ENCODE measurements around the gene KMT2E.
A peak's percentile ranks its signal among the peaks of the same experiment; 100 is the strongest.
"Not testable (repeated sequence)": the region's sequence is repeated elsewhere in the genome, so short reads cannot be mapped to it uniquely, and the experiment has no call there.

KMT2E gene, protein sequence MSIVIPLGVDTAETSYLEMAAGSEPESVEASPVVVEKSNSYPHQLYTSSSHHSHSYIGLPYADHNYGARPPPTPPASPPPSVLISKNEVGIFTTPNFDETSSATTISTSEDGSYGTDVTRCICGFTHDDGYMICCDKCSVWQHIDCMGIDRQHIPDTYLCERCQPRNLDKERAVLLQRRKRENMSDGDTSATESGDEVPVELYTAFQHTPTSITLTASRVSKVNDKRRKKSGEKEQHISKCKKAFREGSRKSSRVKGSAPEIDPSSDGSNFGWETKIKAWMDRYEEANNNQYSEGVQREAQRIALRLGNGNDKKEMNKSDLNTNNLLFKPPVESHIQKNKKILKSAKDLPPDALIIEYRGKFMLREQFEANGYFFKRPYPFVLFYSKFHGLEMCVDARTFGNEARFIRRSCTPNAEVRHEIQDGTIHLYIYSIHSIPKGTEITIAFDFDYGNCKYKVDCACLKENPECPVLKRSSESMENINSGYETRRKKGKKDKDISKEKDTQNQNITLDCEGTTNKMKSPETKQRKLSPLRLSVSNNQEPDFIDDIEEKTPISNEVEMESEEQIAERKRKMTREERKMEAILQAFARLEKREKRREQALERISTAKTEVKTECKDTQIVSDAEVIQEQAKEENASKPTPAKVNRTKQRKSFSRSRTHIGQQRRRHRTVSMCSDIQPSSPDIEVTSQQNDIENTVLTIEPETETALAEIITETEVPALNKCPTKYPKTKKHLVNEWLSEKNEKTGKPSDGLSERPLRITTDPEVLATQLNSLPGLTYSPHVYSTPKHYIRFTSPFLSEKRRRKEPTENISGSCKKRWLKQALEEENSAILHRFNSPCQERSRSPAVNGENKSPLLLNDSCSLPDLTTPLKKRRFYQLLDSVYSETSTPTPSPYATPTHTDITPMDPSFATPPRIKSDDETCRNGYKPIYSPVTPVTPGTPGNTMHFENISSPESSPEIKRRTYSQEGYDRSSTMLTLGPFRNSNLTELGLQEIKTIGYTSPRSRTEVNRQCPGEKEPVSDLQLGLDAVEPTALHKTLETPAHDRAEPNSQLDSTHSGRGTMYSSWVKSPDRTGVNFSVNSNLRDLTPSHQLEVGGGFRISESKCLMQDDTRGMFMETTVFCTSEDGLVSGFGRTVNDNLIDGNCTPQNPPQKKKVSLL (N-terminal part only)

GRCh38 chr7:105013816-105014692, at the start of gene KMT2E:
Gene KMT2E (plus strand): TSS chr7:105014205. CDS start chr7:105040953, 26,748 bp downstream.
- peak; percentile 96 for DNase-seq

DNA sequence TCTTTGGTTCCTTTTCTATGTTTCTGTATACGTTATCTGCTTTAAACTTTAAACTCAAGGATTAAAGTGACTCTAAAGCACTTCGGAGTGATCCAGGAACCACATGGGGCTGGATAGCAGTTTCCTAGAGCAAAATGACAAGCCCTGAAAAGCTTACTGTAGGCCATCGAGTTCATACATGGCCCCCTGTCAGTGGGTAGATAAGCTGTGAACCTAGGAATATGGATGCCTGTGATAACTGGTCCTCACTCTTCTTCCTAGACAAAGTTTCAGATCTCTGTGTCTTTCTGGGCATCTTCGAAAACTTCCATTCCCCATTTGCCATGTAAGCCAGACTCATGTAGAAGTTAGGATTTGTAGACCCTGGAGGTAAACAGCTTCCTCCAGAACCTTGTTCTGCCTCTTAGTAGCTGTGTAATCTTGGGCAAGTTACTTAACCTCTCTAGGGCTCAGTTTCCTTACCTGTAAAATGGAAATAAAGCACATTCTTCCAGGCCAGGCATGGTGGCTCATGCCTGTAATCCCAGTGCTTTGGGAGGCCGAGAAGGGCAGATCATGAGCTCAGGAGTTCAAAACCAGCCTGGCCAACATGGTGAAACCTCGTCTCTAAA, 49.3 kb upstream of the KMT2E start:
- no peak for DNase-seq

- DNase-seq = no peak
These were observed 48.0 kb upstream of the KMT2E start for GRCh38 chr7:104966022-104966421.

GRCh38 chr7:104967088-104967487, 46.9 kb upstream of the KMT2E start:
- no peak for DNase-seq

DNA sequence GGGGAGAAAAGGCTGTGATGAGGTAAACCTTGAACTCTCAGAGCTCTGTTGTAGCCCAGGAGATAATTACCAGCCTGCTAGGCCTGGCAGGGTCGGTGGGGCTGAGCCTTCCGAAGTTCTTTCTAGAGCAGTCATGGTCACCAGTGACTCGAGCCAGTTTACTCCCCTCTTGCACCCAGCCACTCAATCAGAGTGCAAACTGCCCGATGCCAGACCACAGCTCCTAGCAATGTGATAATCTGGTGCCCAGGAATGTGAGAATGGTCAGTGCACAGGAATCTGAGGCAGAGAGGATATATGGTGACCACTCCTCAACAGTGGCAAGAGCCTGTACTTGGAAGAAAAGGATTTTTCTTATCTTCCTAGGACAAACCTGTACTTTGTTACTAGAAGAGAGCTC, 46.4 kb upstream of the KMT2E start:
- no peak for DNase-seq

- DNase-seq = no peak
These were observed 45.4 kb upstream of the KMT2E start for GRCh38 chr7:104968648-104969047.

- DNase-seq = no peak
These were observed 44.8 kb upstream of the KMT2E start for GRCh38 chr7:104969183-104969582.

GRCh38 chr7:104971290-104972071, 42.5 kb upstream of the KMT2E start:
- DNase-seq = no peak

GRCh38 chr7:104972500-104972899, 41.5 kb upstream of the KMT2E start:
- DNase-seq = no peak

DNA sequence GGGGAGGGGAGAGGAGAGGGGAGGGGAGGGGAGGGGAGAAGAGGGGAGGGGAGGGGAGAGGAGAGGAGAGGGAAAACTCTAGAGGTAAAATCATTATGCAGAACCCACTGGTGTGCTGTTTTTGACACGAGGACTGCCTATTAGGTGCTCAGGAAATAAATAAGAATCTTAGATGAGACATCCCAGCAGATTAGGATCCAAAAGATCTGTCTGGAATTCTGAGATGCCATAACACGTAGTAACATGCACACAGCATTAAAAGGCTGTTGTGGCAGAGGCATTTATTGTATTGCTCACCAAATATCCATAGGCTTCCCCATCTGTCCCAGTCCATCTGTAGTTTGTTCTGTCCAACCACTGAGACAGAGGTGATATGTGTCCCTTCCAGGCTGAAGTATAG, 40.8 kb upstream of the KMT2E start:
- no peak for DNase-seq

DNA sequence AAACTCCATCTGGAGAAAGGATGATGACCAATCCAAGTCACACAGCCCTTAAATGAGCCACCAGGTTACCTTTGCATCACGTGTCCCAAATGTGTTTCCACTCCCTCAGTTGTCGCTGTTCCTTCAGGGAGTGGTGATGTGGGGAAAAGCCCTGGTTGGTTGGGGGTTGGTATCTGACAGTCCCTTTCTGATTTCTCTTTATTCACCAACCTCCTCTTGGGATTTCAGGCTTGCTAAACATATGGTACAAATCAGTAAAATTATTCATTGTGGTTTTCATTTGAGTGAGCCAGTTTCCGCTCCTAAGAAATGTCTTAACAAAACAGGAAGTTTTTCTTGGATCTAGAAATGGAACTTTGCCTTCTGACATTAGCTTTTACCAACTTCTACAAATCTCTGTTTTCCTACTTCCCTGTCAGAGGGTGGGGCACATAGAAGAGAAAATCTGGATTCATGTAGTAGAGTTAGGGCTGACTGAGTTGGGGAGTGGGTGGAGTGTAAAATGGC, 40.0 kb upstream of the KMT2E start:
- no peak for DNase-seq

DNA sequence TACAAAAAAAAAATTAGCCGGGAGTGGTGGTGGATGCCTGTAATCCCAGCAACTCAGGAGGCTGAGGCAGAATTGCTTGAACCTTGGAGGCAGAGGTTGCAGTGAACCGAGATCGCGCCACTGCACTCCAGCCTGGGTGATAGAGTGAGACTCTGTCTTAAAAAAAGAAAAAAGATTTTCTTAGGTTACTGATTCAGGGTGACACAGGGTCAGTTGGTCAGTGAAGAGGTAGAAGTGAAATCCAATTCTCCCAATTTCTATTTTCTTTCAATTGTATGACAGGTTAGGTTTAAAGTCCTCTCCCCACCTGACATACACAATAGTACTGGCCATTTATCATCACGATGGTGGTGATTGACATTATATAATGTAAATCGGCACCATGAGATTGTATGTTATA, 38.5 kb upstream of the KMT2E start:
- not testable (repeated sequence) for DNase-seq

GRCh38 chr7:104976966-104977636, 36.9 kb upstream of the KMT2E start:
- no peak for DNase-seq

DNA sequence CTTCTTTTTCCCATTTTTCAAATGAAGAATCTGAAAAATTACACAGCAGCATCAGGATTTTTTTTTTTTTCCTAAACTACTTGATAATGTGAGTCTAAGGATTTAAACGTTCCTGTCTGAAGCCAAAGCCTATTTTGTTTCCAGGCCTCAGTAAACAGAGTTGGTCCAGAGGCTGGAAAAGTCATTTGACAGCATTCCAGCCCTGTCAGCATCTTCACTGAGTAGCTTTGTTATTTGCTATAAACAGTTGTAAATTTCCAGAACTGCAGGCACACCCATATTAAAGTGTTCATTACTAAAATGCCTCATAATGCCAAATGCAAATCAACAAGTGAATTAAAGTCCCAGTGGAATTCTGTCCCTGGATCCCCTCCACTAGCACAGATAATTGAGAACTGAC, 35.5 kb upstream of the KMT2E start:
- no peak for DNase-seq

DNA sequence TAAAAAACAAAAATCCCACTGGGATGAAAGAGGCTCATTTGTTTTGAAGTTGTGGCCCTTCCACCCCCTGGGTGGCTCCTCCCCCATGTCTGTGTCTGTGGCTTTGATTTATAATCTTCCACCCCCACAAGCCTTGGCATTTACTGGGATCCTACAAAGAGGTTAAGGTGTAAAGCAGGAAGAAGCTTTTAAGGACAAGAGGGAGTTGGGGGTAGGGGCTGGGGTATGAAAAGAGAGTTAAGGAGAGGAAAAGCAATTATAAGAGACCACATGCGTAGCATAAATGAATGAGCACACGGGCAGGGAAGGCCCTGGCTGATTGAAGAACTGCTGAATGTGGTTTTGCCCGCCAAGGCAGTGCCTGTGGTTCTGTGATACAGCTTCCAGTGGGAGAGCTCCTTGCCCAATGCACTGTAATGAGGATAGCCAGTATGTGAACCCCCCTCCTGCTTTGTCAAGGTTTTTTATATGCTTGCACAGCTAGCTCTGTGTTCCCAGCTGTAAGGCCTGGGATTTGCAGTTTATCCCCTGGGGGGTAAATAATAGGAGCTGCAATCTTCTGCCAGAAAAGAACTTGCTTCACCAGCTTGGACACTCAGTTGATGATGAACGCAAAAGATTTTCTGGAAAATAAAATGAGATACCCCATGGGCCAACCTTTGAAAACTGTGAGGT, 34.7 kb upstream of the KMT2E start:
- DNase-seq = no peak

GRCh38 chr7:104980440-104980839, 33.6 kb upstream of the KMT2E start:
- DNase-seq = no peak

DNA sequence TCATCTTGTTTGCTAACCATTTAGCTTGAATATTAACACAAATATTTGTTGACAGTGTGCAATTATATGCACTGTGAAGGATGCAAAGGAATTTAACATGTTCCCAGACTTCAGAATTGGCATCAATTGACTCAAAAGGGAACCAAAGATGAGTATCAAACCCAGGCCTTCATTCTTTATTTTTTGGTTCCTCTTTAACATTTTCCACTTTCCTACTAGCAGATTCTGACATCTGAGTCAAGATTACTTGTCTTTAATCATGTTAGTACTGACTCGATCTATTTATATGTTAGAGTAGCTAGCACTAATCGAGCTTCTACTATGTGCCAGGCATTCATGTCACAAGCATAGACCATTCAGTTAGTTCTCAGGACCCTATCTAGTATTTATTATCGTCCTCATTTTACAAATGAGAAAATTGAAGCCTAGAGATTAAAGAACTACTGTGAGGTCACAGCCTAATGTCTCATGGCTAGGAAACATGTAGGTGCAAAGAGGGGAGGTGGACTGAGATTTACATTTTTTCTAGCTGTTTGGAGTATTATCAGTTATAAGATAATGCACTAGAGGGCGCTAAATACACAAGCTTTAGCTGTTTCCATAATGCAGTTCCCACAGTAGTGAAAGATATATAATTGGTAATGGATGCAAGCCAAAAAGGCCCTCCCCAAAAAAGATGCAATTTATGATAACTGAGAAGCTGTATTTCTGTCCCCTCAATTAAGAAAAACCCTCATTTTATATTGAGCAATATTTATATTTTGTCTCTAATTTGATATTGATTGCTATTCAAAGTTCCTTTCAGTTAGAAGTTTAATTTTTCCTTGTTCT, 32.9 kb upstream of the KMT2E start:
- DNase-seq = no peak

- no peak for DNase-seq
These were observed 32.4 kb upstream of the KMT2E start for GRCh38 chr7:104981672-104982037.

Data from activated CD8-positive, alpha-beta memory T cell treated with anti-CD3 and anti-CD28 coated beads for 24 hours (primary cell).